C1 segment of cervical spinal cord (tissue), 14 donors: ENCODE measurements around the gene SORCS2.
A peak's percentile ranks its signal among the peaks of the same experiment; 100 is the strongest.

Source experiments
- DNase-seq, 14 donors: peaks; one replicate each; lab custom pipeline; 2025; lab: John Stamatoyannopoulos, UW

SORCS2 gene

DNA sequence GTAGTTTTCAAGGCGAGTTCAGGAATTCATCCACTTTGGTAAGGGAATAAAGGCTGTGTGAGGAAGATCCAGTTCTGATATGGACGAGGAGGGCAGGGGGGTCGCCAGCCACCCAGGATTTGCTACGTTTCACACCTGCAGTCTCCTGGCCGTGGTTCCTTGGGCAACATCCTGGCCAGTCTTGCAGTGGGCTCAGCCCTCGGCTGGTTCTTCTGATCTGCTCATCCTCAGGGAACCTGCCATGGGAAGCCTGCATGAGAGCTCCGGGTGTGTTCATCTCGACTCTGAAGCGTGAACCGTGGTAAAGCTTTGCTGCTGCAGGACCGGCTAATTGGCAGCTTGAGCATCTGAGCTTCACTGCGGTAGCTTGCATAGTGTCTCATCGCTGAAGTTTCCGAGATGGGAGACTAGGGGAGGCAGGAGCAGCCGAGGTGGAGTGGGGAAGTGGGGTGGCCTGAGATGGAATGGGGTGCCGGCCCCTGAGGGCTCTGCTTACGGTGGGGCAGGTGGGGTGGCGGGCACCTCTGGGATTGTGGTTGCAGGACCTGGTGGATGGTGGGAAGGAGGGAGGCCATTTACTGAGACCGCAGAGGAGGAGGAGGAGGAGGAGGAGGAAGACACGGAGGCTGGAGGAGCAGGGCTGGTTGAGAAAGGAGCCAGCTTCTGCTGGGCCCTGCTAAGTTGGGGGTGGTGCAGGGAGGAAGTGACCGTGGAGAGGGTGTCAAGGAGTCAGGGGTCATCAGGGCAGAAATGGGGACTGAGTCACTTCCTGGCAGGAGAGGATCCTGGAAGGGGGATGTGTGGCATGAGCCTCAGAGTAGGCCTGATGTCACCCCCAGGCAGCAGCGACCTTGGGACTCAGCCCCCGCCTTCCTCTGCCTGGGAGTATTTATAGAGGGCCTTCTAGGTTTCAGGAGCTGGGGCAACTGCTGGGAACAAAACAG is 455.5 kb downstream of the SORCS2 start:
- peak in 1 of 14 donors; percentile 53 for DNase-seq

DNA sequence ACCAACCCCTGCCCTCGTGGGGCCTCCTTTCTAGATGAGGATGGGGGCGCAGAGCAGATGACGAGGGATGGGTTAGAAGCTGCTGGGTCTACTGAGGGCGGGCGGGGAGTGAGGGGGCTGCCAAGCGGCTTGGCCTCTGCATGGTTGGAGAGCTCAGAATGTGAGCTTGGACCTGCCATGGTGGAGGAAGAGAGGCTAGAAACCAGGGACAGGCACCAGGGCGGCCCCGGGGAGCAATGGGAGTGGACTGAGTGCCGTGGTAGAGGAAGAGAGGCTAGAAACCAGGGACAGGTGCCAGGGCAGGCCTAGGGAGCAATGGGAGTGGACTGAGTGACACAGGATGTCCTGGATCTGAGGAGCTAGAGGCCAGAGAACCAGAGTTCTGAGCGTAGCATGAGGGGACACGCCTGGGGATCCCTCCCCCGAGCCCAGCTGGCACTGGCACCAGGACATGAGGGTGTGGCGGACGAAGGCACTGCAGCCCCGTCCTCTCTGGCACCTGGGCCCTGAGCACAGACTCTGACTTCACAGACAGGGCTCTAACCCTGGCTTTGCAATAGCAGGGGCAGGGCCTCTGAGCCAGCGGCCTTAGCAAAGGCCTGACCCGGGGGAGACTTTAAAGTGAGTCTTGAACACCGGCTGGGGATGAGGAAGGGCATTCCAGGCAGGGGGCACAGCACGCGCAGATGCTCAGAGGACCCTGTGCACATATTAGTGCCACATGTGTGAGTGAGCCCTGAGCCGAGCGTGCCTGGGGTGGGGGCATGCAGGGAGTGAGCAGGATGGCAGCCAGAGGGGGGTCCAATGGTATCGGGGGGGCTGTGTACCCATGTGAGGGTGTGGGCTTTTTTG is 456.4 kb downstream of the SORCS2 start:
- no peak for DNase-seq

DNA sequence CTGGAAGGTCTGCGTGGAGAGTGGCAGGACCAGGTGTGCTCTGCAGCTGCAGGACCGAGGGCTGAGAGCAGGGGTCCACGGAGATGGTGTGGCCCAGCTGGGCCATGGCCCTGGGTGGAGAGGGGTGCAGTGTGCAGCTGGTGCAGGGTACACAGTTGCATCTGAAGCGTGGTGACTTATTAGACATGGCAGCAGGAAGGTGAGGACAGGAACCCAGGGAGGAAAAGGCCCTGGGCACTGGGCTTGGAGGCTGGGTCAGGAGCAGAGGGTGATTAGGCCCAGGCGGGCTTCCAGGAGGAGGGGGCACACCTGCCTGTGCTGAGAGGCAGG is 457.0 kb downstream of the SORCS2 start:
- no peak for DNase-seq

DNA sequence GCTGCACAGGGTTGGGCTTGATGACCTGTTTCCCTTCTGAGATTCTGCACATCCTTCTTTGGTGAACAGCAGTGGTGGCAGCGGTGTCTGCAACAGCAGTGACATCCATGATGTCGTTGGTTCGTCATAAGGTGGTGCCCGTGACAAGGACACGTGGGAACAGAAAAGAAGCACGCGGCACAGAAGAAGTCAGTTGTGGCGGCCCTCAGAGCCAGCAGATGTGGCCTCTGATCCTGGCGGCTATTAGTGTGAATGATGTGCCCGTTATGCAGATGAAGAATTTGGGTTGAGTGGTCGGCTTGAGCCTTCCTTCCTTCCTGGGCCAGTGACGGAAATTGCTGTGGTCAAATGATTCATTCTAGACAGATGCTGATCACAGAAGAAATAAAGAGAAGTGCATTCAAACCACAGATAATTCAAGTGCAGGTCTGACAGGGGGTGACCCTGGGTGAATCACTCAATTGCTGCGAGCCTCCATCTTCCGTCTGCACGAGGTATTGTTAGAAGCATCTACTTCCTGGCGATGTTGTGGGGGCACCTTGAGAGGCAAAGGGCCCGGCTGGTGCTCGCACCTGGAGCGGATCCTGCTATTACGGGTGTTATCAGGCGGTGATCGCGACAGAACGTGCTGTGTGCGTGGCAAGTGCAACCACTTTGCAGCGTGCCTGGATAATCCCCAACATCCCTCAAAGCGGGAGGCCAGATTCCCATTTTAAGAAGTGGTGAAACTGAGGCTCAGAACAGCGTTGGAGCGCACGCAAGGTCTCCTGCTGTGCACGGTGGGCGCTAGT is 457.6 kb downstream of the SORCS2 start:
- DNase-seq, result peak in 1 of 14 donors; percentile 34

DNA sequence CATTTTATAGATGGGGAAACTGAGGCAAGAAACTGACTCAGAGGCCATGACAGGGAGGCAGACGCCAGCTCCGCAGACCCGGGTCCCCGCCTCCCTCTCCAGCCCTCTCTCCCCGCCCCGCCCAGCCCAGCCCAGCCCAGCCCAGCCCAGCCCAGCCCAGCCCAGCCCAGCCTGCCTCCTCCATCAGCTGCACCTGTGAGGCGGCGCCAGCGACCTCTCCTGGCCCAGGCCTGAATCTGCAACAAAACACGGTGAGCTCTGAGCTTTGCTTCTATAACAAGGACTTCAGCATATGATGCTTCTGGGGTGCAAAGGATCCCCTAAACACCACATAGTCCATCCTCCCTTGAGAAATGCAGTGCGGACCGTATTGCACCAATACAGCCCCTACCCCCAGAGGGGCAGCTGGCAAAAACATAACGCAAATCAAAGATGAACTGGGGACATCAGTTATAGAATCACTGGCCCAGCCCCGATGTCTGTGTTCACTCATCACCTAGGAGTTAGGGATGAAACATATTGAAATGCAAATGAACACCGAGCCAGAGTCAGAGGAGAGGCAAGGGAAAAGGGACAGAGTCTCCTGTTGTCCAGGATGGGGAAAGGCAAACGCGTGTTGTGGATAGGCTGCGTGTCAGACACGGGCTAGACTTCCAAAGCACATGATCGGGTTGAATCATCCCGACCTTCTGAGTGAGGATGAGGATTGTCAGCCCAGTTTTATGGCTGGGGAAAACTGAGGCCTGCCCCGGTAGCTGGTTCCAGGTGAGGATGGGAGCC is 458.5 kb downstream of the SORCS2 start:
- peak in 1 of 14 donors; percentile 64 for DNase-seq

DNA sequence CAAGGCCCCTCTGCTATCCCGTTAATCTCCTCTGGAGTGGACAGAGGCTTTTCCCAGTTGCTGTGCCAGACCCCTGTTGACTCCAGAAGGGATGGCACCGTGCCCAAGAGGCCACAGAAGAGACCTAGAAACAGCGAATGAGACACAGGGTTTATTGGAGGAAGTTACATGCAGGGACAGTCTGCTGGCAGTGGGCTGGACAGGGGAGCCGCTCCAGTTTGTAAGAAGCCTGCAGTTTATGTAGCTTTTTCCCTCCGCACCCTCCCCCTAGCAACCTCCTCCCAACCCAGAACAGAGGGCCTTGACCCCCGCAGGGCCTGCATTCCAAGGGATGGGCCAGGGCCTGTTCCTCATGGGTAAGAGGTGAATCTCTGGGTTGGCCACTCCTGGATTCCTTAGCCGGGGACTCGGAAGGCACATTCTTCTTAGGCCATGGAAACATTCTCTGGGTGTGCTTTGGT is 459.2 kb downstream of the SORCS2 start:
- peak in 9 of 14 donors; percentile 13 to 70 (median 42) for DNase-seq

DNA sequence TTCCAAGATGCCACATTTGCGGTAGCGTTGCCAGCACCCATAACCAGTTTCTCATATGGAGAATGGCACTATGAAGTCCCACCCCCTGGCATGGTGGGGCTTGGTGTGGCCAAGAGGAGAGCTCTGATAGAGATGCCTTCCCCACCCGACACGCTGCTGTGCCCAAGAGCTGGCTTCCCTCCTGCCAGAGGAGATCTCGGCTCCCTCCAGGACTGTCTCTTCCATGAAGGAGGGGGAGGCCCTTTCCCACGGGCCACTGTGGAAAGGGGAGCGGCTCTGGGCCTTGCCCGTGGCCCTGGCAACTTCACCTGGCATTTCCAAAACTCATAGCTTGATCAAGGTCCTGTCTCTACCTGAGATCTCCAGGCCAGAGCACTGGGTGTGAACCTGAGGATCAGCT is 459.7 kb downstream of the SORCS2 start:
- DNase-seq, result no peak

DNA sequence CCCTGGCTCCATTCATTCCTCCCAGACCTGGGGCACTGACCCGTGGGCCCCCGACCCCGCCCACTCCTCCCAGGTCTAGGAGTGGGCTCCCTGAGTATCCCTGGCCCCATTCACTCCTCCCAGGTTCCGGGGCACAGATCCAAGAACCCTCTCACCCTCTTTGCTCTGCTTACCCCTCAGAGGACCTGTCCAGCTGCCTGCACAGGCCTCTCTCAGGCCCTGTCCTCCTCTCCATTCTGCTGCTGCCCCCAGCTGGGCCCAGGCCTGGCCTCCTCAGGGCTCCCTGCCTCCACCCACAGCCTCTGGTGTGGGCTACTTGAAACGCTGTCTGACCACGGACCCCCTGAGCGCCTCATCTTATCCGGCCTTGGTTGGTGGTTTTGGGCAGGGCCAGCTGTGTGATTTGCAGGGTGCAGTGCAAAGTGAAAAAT is 460.1 kb downstream of the SORCS2 start:
- no peak for DNase-seq

- DNase-seq, result no peak
Observed at GRCh38 chr4:7652906-7653305, 460.6 kb downstream of the SORCS2 start.

- DNase-seq, result peak in 1 of 14 donors; percentile 21
Observed at GRCh38 chr4:7653510-7654369, 461.4 kb downstream of the SORCS2 start.

GRCh38 chr4:7654550-7655445 is 462.5 kb downstream of the SORCS2 start:
- no peak for DNase-seq

GRCh38 chr4:7655511-7656243 is 463.3 kb downstream of the SORCS2 start:
- DNase-seq, result peak in 9 of 14 donors; percentile 27 to 71 (median 48)

- DNase-seq, result no peak
Observed at GRCh38 chr4:7656244-7656800, 464.0 kb downstream of the SORCS2 start.

DNA sequence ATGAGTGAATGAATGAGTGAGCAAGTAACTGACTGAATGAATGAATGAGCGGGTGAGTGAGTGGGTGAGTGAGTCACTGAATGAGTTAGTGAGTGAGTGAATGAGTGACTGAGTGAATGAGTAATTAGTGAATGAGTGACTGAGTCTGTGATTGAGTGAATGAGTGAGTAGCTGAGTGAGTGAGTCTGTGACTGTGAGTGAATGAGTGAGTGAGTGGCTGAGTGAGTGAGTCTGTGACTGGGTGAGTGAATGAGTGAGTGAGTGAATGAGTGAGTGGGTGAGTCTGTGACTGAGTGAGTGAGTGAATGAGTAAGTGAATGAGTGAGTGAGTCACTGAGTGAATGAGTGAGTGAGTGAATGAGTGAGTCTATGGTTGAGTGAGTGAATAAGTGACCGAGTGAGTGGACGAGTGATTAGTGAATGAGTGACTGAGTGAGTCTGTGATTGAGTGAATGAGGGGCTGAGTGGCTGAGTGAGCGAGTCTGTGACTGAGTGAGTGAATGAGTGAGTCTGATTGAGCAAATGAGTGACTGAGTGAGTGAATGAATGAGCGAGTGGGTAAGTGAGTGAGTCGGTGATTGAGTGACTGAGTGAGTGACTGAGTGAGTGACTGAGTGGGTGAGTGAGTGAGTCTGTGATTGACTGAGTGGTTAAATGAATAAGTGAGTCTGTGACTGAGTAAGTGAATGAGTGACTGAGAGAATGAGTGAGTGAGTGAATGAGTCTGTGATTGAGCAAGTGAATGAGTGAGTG is 465.4 kb downstream of the SORCS2 start:
- DNase-seq, result no peak

DNA sequence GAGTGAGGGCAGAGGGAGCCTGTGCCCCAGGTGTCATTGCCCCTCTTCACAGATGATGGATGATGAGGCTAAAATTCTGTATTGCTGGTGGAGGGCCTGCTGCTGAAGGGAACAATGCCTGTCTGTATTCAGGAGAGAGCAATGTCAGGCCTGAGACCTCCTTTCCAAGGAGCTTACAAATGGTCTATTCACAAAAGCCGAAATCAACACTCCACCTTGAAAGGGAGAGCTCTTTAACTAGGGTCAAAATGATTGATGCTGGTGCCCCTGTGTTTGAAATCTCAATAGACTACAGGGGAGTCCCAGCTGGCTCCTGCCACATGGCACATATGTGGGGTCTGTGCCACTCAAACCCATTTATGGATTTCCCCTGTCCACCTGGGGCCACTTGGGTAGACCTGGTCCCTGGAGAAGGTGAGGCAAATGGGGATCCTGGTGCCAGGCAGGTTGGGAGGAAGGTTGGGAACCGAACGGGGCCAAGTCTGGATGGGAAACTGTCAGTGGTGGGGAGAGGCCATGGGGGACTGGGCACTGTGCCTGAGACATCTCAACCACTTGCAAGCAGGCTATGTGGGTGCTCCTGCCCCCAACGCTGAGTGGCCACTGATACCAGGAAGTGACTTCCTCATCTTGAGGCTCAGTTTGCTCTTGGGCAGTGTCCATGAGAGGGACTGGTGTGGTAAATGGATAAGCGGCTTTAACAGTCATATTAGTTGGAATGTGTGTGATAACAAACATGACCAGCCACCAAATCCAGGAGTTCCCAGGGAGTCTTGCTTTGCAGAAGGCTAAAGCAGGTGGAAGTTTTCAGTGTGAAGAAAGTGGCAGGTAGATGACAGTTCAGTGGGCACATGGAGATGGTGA is 466.2 kb downstream of the SORCS2 start:
- no peak for DNase-seq
